NCI-H1092 (cell line): Measurements from ENCODE around the gene SFT2D1.
"Not testable (repeated sequence)": the region's sequence is repeated elsewhere in the genome, so short reads cannot be mapped to it uniquely, and the experiment has no call there.

Experiments
- DNase-seq: peaks from one replicate; lab custom pipeline; 2025; lab: John Stamatoyannopoulos, UW

Gene SFT2D1

DNA sequence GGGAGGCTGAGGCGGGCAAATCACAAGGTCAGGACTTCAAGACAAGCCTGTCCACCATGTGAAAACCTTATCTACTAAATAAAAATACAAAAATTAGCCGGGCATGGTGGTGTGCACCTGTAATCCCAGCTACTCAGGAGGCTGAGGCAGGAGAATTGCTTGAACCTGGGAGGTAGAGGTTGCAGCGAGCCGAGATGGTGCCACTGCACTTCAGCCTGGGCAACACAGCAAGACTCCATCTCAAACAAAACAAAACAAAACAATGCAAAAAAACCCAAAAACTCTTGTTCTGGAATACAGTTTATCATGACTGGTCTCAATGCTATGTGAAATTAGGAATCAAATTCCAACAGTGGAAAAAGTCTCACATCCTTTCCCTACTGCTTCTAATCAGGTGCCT lies 20.1 kb upstream of the SFT2D1 start:
- DNase-seq, result not testable (repeated sequence)

DNA sequence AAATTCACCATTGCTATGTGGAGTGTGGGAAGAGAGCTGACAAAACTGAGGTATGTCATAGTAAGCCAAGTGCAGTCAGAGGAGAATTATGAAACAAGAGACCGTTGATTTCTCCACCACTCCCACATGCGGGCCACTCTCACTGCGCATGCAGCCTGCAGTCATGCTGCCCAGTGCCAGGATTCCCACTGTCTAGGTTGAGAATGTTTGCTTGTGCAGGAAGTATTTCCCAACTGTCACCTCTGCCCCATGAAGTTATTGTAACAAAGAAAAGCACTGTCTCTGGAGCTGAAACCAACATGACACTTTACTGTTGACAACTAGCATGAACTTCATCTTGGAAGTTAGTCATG lies 18.7 kb upstream of the SFT2D1 start:
- DNase-seq, result no peak

- no peak for DNase-seq
These were observed 18.1 kb upstream of the SFT2D1 start for GRCh38 chr6:166360243-166361076.

DNA sequence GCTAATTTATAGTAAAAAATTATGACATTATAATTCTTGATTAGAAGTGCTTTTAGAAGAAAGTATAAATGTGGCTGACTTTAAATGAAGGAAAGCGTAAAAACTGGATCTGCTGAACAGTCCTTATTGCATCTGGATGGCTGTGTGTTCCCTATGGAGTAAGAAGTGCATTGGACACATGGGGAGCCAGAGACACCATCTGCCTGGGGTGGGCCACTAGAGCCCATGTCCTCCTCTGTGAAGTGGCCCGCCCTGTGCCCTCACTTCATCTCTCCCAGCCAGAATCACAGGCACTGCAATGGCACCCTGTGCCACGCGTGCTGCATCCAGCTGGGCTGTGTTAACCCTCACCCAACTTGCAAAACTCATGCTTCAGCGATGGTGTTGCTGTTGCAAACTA lies 13.2 kb upstream of the SFT2D1 start:
- no peak for DNase-seq

DNA sequence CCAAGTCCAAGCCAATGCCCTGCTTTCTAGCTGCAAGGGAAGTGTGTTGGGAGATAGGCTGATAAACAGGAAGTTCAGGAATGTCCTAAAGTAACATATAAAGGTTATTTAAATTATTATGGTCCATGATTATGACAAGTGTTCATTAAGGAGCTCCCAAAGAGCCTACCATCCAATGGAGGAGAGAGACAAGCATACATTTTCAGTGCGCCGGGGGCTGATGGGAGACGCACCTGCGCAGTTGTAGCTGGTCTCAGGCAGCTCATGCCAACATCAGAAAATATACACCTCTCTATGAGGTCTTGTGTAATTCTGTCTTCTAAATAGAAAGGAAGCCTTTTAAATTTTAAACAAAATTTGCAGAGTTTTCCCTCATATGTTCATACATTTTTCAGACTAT lies 12.6 kb upstream of the SFT2D1 start:
- no peak for DNase-seq

DNA sequence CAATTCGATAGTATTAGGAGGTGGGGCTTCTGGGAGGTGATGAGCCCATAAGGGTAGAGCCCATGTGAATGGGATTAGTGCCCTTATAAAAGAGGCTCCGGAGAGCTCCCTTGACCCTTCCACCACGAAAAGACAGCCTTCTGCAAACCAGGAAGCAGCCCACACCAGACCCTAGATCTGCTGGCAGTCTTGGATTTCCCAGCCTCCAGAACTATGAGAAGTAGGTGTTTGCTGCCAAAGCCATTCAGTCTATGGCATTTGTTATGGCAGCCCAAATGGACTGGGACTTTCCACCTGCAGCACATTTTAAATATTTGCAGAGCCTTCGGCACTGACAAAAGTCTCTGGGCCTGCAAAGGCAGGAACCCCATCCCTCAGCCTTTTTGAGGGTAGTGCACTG lies 11.8 kb upstream of the SFT2D1 start:
- DNase-seq, result no peak

GRCh38 chr6:166353507-166353906 lies 11.2 kb upstream of the SFT2D1 start:
- DNase-seq, result no peak

DNA sequence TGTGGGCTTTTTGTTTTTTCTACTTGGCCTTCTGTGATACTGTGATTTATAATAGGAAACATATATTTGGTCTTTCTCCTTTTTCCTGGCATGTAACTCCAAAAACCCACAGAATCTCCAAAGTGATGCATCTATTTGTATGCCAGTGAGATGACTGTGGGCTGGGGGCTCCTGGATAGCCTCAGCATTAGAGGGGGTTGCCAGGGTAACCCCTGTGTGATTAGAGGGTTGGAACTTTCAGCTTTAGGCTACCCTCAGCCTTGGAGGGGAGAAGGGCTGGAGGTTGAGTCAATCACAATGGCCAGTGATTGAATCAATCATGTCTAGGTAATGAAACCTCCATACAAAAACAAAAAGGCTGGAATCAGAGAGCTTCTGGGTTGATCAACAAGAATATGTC lies 10.6 kb upstream of the SFT2D1 start:
- DNase-seq, result no peak

- no peak for DNase-seq
These were observed 9.5 kb upstream of the SFT2D1 start for GRCh38 chr6:166351715-166352285.

DNA sequence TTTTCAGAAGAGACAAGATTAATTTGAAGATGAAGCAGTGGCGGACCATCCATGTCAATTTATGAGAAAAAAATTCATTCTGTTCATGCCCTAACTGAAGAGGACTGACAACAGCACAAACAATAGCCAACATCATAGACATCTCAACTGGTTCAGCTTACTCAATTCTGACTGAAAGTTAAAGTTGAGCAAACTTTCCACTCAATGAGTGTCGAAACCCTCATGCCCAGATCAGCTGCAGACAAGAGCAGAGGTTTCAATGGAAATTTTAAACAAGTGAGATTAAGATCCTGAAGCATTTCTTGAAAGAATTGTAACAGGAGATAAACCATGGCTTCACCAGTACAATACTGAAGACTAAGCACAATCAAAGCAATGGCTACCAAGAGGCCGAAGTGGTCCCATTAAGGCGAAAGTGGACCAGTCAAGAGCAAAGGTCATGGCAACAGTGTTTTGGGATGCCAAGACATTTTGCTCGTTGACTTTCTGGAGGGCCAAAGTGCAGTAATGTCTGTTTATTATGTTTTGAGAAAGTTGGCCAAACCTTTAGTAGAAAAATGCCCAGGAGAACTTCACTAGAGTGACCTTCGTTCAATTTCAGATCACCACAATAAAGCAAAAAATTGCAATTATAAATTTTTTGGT lies 6.1 kb upstream of the SFT2D1 start:
- no peak for DNase-seq

GRCh38 chr6:166346965-166347364 lies 4.6 kb upstream of the SFT2D1 start:
- no peak for DNase-seq

DNA sequence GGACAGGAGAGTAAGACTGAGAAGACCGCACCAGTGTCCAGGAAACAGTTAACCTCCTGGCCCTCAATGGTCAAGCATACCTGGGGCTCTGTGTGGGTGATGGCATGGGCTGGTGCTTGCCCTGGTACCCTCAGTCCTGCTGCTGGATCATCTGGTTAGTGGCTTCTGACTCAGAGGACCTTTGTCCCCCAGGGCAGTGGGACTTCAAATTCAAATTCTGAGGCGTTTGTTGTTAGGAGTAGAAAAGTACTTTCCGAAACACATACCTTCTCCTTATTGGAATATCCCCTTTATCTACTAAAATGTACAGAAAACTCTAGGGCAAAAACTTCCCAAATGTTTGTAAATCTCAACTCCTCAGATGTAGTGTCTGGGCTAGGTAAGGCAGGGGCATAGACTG lies 4.1 kb upstream of the SFT2D1 start:
- DNase-seq, result no peak

DNA sequence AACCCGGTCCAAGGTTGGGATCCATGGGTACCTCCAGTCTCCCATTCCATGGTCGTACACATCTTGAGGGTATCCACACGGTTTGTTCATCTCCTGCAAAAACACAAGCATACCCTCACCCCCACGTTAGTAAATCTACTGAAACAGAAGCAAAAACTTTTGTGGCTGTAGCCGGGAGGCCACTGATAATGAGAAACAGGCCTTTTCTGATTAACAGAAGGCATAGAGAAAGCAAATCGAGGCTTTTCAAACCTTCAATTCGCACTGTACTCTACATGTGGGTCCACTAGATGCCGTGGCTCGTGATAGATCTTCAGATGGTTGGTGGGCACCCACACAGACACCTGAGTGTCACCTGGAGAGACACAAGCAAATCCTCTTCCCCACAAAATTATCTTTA lies 3.3 kb upstream of the SFT2D1 start:
- not testable (repeated sequence) for DNase-seq

DNA sequence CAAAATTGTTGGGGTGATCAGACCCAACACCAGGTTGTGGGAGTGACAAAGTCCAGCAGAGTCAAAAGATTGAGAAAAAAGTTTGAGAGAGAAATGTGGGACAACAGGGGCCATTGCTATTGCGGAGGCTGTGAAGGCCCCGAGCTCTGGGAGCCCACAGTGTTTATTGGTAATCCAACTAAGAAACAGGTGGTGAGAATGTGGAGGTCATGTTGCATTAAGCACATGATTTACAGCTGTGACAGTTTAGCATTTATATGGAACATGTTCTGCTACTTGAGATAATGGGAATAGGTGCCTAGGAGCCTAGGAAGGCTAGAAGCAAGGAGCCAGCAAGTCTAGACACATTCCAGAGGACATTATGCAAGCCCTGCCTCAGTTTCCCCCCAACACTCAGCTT lies 2.6 kb upstream of the SFT2D1 start:
- DNase-seq, result not testable (repeated sequence)

DNA sequence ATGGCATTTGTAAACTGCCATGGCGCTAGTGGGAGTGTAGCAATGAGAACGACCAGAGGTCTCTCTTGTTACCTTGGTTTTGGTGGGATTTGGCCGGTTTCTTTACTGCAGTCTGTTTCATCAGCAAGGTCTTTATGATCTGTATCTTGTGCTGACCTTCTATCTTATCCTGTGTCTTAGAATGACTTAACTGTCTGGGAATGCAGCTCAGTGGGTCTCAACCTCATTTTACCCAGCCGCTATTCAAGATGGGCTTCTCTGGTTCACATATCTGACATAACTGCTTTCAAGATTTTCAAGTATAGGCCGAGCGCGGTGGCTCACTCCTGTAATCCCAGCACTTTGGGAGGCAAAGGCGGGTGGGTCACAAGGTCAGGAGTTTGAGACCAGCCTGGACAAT lies 1.9 kb upstream of the SFT2D1 start:
- DNase-seq, result no peak

GRCh38 chr6:166343150-166343487 lies 774 bp upstream of the SFT2D1 start:
- DNase-seq, result no peak

DNA sequence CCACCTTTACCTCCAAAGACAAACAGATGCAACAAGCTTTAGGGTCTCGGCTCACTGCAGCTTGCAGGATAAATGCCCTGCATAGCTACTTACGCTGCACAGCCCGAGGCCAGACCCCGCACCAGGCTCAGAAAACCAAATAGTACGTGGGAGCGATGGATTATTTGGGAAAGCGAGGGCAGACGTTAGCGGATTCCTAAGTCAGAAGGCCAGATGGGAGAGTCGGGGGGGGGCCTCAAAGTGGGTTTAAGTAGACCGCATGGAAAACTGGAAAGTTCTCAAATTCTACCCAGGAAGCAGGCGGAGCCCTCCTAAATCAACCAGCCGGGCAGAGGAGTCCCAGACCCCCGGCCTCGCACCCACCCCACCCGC lies 382 bp downstream of the SFT2D1 start:
- DNase-seq, result no peak

- no peak for DNase-seq
These were observed 881 bp downstream of the SFT2D1 start for GRCh38 chr6:166341464-166341863.

DNA sequence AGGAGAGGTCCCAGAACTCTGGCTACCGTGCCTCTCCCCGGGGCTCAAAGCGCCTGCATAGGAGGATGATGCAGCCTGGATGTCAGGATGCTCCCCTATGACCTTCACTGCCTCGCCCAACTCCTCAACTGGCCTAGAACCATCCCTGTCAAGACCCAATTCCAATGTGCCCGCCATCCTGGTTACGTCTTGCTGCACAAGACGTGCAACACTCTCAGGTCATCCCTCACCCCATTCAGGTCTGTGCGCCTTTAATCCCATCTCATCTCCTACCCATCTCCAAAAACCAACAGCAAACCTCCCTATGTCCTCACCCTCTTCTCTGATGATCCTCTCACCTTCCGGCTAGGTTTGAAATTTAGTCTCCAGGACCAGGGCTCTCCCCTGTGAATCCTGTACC lies 3.5 kb downstream of the SFT2D1 start:
- DNase-seq, result no peak

DNA sequence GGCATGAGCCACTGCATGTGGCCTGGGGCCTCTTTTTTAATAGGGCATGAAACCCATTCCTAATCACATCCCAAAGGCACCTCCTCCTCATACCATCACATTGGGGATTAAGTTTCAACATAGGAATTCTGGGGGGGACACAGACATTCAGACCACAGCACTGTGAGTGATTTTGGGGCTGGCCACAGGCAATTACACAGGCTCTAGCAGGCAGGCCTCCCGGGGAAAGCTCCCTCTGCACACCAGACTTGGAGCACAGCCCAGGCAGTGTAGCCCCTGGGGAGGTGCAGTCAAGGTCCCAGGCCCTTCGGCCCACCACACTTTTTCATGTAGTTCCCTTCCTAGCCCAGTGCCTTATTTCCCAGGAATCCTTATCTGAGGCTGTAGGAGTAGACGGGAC lies 5.5 kb downstream of the SFT2D1 start:
- no peak for DNase-seq

DNA sequence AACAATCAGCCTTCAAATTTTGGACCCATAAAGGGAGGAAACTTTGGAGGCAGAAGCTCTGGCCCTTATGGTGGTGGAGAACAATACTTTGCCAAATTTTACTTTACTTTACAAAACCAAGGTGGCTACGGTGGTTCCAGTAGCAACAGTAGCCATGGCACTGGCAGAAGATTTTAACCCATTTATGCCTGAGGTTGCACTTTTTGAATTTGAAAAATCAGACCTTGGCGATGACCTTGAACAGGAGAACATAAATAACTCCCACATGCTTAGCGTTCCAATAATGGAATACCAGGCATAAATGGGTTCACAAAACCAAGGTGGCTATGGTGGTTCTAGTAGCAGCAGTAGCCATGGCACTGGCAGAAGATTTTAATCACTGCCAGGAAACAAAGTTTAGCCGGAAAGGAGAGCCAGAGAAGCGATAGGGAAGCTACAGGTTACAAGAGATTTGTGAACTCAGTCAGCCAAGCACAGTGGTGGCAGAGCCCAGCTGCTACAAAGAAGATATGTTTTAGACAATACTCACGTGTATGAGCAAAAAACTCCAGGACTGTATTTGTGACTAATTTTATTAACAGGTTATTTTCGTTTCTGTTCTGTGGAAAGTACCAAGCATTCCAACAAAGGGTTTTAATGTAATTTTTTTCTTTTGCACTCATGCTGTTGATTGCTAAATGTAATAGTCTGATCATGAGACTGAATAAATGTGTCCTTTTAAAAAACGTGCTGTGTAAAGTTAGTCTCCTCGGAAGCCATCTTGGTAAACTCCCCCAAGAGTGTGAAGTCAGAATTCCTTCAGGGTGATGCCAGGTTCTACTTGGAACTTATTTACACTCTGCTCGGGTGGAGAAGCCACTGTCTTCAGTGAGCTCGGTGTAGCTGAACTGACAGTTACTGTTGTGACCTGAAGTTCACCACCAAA lies 6.7 kb downstream of the SFT2D1 start:
- no peak for DNase-seq

DNA sequence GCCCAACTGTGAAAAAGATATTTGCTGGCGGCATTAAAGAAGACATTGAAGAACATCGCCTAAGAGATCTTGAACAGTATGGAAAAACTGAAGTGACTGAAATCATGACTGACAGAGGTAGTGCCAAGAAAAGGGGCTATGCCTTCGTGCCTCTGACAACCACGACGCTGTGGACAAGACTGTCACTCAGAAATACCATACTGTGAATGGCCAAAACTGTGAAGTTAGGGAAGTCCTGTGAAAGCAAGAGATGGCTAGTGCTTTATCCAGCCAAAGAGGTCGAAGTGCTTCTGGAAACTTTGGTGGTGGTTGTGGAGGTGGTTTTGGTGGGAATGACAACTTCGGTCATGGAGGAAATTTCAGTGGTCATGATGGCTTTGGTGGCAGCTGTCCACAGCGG lies 7.5 kb downstream of the SFT2D1 start:
- DNase-seq, result no peak
